Measurements from ENCODE around the gene ZNF682.
"Not testable (repeated sequence)": the region's sequence is repeated elsewhere in the genome, so short reads cannot be mapped to it uniquely, and the experiment has no call there.

The ZNF682 gene

DNA sequence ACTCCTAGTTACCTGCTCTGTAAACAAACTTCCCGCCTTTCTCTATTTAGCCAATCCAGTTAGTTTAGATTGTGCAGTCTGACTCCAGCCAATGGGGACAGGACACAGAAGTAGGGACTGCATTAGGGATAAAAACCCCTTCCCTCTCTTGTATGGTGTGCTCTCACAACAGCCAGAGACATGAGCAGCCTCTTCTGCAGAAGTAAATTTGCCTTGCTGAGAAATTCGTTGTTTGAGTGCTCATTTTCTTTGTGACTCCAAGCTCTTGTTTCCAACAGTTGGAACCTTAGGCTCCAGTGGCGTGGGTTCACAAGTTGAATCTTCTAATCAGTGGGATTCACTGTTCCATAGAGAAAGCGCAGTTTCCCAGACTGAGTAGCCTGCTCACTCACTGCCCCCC is 72.4 kb downstream of the ZNF682 start:
- no peak for DNase-seq

DNA sequence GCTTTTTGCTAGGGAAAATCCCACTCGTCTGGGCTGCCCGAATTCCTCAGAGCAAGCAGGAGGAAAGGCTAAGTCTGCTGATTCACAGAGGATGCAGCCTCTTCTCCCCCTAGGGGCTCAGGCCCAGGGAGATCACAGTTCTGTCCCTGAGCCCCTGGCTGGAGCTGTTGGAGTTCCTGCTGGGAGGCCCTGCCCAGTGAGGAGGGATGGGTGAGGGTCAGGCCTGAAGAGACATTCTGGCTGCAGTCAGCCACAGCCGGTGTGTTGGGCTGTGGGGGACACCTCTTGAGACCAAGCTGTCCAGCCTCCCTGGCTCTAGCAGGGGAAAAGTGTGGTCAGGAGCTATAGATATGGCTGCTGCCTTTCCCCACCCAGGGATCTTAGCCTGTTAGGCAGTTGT is 73.2 kb downstream of the ZNF682 start:
- DNase-seq, result not testable (repeated sequence)

DNA sequence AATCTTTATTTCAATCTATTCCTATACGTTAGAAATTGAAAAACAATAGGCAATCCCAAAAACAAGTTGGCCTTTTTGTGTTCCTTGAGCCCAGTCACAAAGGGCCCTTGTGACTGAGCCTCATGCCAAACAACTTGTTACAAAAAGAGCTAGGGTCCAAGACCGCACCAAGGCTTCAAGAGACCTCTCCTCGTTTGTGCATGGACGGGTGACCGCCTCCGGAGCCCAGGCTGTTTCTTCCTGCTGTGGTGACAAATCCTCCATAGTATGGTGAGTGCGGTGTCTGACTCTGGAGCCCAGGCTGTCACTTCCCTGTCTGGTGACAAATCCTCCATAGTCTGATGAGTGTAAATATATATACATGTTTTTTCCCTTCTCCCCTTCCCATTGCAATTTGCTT is 74.9 kb downstream of the ZNF682 start:
- DNase-seq, result no peak

DNA sequence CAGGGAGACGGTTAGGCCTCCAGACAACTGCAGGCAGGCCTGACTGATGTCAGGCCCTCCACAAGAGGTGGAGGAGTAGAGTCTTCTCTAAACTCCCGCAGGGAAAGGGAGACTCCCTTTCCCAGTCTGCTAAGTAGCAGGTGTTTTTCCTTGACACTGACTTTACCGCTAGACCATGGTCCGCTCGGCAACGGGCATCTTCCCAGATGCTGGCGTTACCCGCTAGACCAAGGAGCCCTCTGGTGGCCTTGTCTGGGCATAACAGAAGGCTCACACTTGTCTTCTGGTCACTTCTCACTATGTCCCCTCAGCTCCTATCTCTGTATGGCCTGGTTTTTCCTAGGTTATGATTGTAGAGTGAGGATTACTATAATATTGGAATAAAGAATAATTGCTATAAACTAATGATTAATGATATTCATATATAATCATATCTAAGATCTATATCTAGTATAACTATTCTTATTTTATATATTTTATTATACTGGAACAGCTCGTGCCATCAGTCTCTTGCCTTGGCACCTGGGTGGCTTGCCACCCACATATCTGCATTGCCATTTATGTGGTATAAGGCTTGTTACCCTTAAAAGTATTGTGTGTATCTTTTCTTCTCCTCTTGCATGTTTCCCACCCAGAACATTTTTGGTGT is 80.0 kb downstream of the ZNF682 start:
- DNase-seq, result not testable (repeated sequence)

DNA sequence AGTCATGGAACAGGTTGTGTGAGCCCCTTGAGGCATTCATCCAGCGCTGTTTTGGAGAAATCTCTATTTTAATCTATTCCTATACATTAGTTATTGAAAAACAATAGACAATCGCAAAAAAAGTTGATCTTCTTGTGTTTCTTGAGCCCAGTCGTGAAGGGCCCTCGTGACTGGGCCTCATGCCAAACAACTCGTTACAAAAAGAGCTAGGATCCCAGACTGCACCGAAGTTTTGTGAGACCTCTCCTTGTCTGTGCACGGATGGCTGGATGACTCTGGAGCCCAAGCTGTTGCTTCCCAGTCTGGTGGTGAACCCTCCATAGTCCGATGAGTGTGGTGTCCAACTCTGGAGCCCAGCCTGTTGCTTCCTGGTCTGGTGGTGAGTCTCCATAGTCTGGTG is 81.5 kb downstream of the ZNF682 start:
- not testable (repeated sequence) for DNase-seq

DNA sequence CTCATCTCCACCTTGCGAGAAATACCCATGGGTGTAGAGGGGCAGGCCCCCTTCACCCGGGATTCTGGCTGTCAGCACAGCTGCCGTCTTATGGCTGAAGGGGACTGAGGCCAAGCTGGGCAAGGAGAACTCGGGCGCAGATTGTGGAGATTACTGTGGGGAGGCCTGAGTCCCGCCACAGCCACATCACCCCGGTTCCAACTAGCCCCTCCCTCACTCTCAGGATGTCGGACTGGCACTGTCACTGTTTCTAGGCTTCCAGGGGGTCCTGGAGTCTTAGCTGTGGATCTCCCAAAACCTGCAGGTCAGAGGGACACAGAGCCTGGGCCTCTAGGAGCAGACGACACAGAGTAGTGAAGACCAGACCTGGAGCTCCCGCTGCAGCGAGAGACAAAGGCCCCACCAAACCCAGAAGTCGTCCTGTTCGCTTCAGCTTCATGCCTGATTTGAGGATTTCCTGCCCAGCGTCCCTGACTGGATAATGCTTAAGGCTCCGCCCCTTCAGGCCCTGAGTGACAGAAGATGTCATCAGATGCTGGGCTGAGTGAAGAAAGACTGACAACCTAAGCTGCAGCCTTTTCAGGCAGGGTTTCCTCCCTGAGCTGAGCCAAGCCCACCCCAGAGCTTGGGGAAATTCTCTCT is 82.8 kb downstream of the ZNF682 start:
- no peak for DNase-seq

DNA sequence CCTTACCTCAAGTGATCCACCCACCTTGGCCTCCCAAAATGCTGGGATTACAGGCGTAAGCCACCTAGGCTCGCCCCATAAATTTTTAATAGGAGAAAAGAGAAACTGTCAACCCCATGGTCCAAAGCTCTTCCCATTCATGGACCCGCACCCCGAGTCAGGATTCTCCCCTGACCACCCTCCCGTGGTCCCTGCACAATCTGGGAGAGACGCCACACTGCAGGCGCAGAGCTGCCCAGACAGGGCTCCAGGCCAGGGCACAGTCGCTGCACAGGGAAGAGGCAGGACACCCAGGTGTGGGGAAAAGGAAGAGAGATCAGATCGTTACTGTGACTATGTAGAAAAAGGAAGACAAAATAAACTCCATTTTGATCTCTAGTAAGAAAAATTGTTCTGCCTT is 84.1 kb downstream of the ZNF682 start:
- DNase-seq, result no peak

All from NK-92 treated with Interleukin-12 subunit alpha and Interleukin-12 subunit beta, amount 100 ng/mL, for 24 hours (cell line).